A549 (cell line): ENCODE data around the gene PTPDC1. TPM values are rescaled to one million over a fixed set of nuclear protein-coding genes. Genes with fewer than 3 reads are reported as not detected.
A peak's percentile ranks its signal among the peaks of the same experiment; 100 is the strongest.

Experiments used
- ATAC-seq, 2 experiments: fragments of 200-7000 bp in 1 of 2; fragments of >200 bp in 1 of 2; cut with Nextera tagmentation in 1 of 2; cut with Tn5 transposase in 1 of 2; 3 replicates each; pipeline versions ENCODE4 v1.8.0 to v1.9.1; 2018 to 2020; ENCODE audit warnings: mild to moderate bottlenecking in 1 of 2, moderate library complexity in 1 of 2
- CTCF ChIA-PET: fragments of 300-600 bp; sonication (Branson Sonifier 250); formaldehyde crosslinking; extraction: SDS; loops from one replicate; lab custom pipeline; 2021; ENCODE audit warnings: antibody characterized with exemption, inconsistent platforms; lab: Yijun Ruan, JAX
- POLR2A ChIA-PET: fragments of 350-600 bp; formaldehyde crosslinking; extraction: SDS; loops from one replicate; lab custom pipeline; 2021; ENCODE audit warnings: antibody characterized with exemption, inconsistent platforms; lab: Yijun Ruan, JAX
- DNase-seq, 2 experiments: peaks; one replicate each; pipeline versions ENCODE4 v3.0.0 to v3.0.0-alpha.2; 2011 to 2016; ENCODE audit warnings: low read depth in 1 of 2, low spot score in 1 of 2
- FAIRE-seq: peaks from 2 replicates; lab custom pipeline; 2011; peaks lifted over from hg19 to GRCh38; lab: Jason Lieb, UNC
- H3K27ac ChIP-seq, 2 experiments: fragments of >200 bp; sonication (Bioruptor Twin); formaldehyde crosslinking; 3 replicates each; pipeline ENCODE4 v1.5.1; 2016 to 2017
- H3K4me1 ChIP-seq: fragments of >200 bp; sonication (Bioruptor Twin); formaldehyde crosslinking; 3 replicates; pipeline ENCODE4 v1.6.1; 2016
- H3K4me2 ChIP-seq: fragments of >200 bp; sonication (Bioruptor Twin); formaldehyde crosslinking; 3 replicates; pipeline ENCODE4 v1.6.1; 2016
- H3K4me3 ChIP-seq: fragments of >200 bp; sonication (Bioruptor Twin); formaldehyde crosslinking; 3 replicates; pipeline ENCODE4 v1.5.1; 2016
- H3K9me3 ChIP-seq: fragments of >200 bp; sonication (Bioruptor Twin); formaldehyde crosslinking; 3 replicates; pipeline ENCODE4 v1.6.1; 2016
- BCL3 ChIP-seq: fragments of >200 bp; sonication (Bioruptor Twin); formaldehyde crosslinking; IDR thresholded peaks from 3 replicates; pipeline ENCODE4 v1.6.1; 2016
- CBX8 ChIP-seq: fragments of 200-600 bp; sonication (generic); IDR thresholded peaks from 2 replicates; pipeline ENCODE4 v1.6.1; 2016
- CTCF ChIP-seq: fragments of >200 bp; sonication (Bioruptor Twin); formaldehyde crosslinking; IDR thresholded peaks from 3 replicates; pipeline ENCODE4 v1.5.1; 2016
- EHF ChIP-seq: fragments of 250-450 bp; sonication (Bioruptor Pico); IDR thresholded peaks from 2 replicates; pipeline ENCODE4 v1.5.0; 2020; ENCODE audit warnings: mild to moderate bottlenecking
- EP300 ChIP-seq, 2 experiments: fragments of >200 bp; sonication (Bioruptor Twin); formaldehyde crosslinking; IDR thresholded peaks; 2 replicates in 1 of 2; 3 replicates in 1 of 2; pipeline ENCODE4 v1.6.1; 2016 to 2017
- GATA3 ChIP-seq: IDR thresholded peaks from 2 replicates; pipeline ENCODE4 v1.6.1; 2012; ENCODE audit warnings: borderline replicate concordance
- HDAC2 ChIP-seq: fragments of 200-600 bp; sonication (generic); IDR thresholded peaks from 2 replicates; pipeline ENCODE4 v1.6.1; 2016
- KDM5A ChIP-seq: fragments of 200-600 bp; sonication (generic); IDR thresholded peaks from 2 replicates; pipeline ENCODE4 v1.6.1; 2016; ENCODE audit warnings: antibody characterized with exemption, mild to moderate bottlenecking
- MAZ ChIP-seq: fragments of 150-350 bp; IDR thresholded peaks from 2 replicates; pipeline ENCODE4 v1.6.1; 2014; ENCODE audit warnings: antibody characterized with exemption, low read depth, low read length, borderline replicate concordance
- NR3C1 ChIP-seq: fragments of >200 bp; sonication (Bioruptor Twin); formaldehyde crosslinking; IDR thresholded peaks from 3 replicates; pipeline ENCODE4 v1.6.1; 2017
- RAD21 ChIP-seq, 2 experiments: fragments of >200 bp in 1 of 2; sonication (Bioruptor Twin) in 1 of 2; formaldehyde crosslinking in 1 of 2; IDR thresholded peaks in 1 of 2; conservative IDR thresholded peaks in 1 of 2; 2 replicates in 1 of 2; 3 replicates in 1 of 2; pipeline ENCODE4 v1.6.1; 2012 to 2018; ENCODE audit warnings: inconsistent platforms in 1 of 2
- RARB ChIP-seq: fragments of 250-450 bp; sonication (Bioruptor Pico); IDR thresholded peaks from 2 replicates; pipeline ENCODE4 v1.8.0; 2021; ENCODE audit warnings: mild to moderate bottlenecking, moderate library complexity
- SMC3 ChIP-seq: fragments of >200 bp; sonication (Bioruptor Twin); formaldehyde crosslinking; IDR thresholded peaks from 3 replicates; pipeline ENCODE4 v1.6.1; 2018; ENCODE audit warnings: inconsistent platforms
- ZFP36 ChIP-seq: fragments of 450-650 bp; IDR thresholded peaks from 2 replicates; pipeline ENCODE4 v1.6.1; 2014; ENCODE audit warnings: borderline replicate concordance; ENCODE audit not compliant: partially characterized antibody
- WGBS: methylation state at CpG from one replicate; pipeline ENCODE4 v1.1.6; 2017; ENCODE audit errors: missing lambda C conversion rate; 5-methylcytosine and 5-hydroxymethylcytosine counted together
- polyA plus RNA-seq, 4 experiments: library from polyadenylated mRNA; depleted of rRNA in 3 of 4; stranded (reverse); fragments of >200 nt; fragmentation: RNase III in 1 of 4; extraction: RNeasy Plus Mini Kit Qiagen cat#74134 plus additional on column Dnase treatment in 1 of 4; gene quantifications; 2 replicates in 3 of 4; 3 replicates in 1 of 4; pipeline ENCODE4 v1.2.3, GENCODE V29; 2011 to 2017

Gene PTPDC1
- polyA plus RNA-seq, 2 of the 4 experiments (the other 2 are of a cell fraction), result 3.8 to 16.9 TPM

- no peak for DNase-seq
- no peak for ATAC-seq
- ChIA-PET POLR2A (no interaction called here), CTCF (interaction anchor here (8.8 kb wide), 1 partner anchor 152 kb away, joined by 170 read pairs; no protein-coding TSS in a partner anchor)
- H3K27ac ChIP-seq, result no peak overlapping the region
- no peak overlapping the region for H3K4me3 ChIP-seq
- no peaks in the 10 kb centered on the region for H3K9me3 ChIP-seq
- 91% methylated on average over 3 of the region's 3 CpGs for WGBS
- H3K4me2 ChIP-seq, result no peak overlapping the region
- no peak for TF ChIP-seq ZFP36
- TF ChIP-seq EP300 (IDR thresholded peaks at IDR 0.05), result no peak
- TF ChIP-seq NR3C1, result no peak
- TF ChIP-seq HDAC2, result no peak
- TF ChIP-seq BCL3, result no peak
- TF ChIP-seq CBX8, result no peak
- TF ChIP-seq RARB (CRISPR knock-in tag), result no peak
- TF ChIP-seq GATA3, result no peak
- no peak for TF ChIP-seq EHF (CRISPR knock-in tag)
- no peaks in the 10 kb centered on the region for H3K4me1 ChIP-seq
- FAIRE-seq, result no peak
Measured at GRCh38 chr9:94061864-94062263, 22.4 kb upstream of the PTPDC1 start.

GRCh38 chr9:94065535-94065961 is 18.7 kb upstream of the PTPDC1 start:
- no peak for FAIRE-seq
- H3K9me3 ChIP-seq, result no peaks in the 10 kb centered on the region
- 0 out of 6 replicates have a peak overlapping the region, but pooled peaks of 1 of the 2 experiments have one; percentile 23 for H3K27ac ChIP-seq
- 31% methylated on average over 2 of the region's 2 CpGs for WGBS
- POLR2A ChIA-PET, result no interaction called here
- CTCF ChIA-PET, result interaction anchor here (0.8 to 8.8 kb wide), 31 partner anchors 9 to 384 kb away, joined by 3 to 170 read pairs (median 5); no protein-coding TSS in a partner anchor
- peak; percentile 68 to 87 for ATAC-seq
- H3K4me3 ChIP-seq, result no peak overlapping the region
- H3K4me2 ChIP-seq, result no peak overlapping the region
- peak; percentile 34 to 84 for DNase-seq
- peak; percentile 81 to 82 for TF ChIP-seq RAD21 (conservative IDR thresholded peaks at IDR 0.05 in 1 of 2, IDR thresholded peaks at IDR 0.05 in 1 of 2)
- peak; percentile 95 for TF ChIP-seq SMC3
- peak; percentile 85 for TF ChIP-seq CTCF
- TF ChIP-seq ZFP36, result no peak
- no peaks in the 10 kb centered on the region for H3K4me1 ChIP-seq

- Histone ChIP-seq H3K27ac (no peak overlapping the region), H3K4me3 (no peak overlapping the region), H3K4me2 (no peak overlapping the region), H3K9me3 (0 out of 3 replicates have a peak, but pooled peaks cover 4% of the 10 kb centered on the region)
- 92% methylated on average over 2 of the region's 2 CpGs for WGBS
- POLR2A ChIA-PET, result no interaction called here
- FAIRE-seq (no peak), ATAC-seq (no peak), DNase-seq (no peak)
- no peak for TF ChIP-seq CTCF
- TF ChIP-seq GATA3, result no peak
- TF ChIP-seq KDM5A, result no peak
- TF ChIP-seq MAZ, result no peak
- no peak for TF ChIP-seq RAD21 (conservative IDR thresholded peaks at IDR 0.05 in 1 of 2, IDR thresholded peaks at IDR 0.05 in 1 of 2)
- TF ChIP-seq, all 56 proteins: peak for 0
- CTCF ChIA-PET, result interaction anchor here (1.6 to 2.1 kb wide), 2 partner anchors 19 to 145 kb away, joined by 4 to 17 read pairs; no protein-coding TSS in a partner anchor
- H3K4me1 ChIP-seq, result no peaks in the 10 kb centered on the region
Measured at GRCh38 chr9:94068257-94068656, 16.0 kb upstream of the PTPDC1 start.
